Thoracic aorta (tissue), 2 donors: Measurements from ENCODE around the gene PGK1. TPM values are rescaled to one million over a fixed set of nuclear protein-coding genes. Genes with fewer than 3 reads are reported as not detected.
"Not testable (repeated sequence)": the region's sequence is repeated elsewhere in the genome, so short reads cannot be mapped to it uniquely, and the experiment has no call there.

ENCODE experiments used
- ATAC-seq: fragments of 150-250 bp; one replicate; pipeline ENCODE4 v1.8.0; 2017; ENCODE audit warnings: low read depth; ENCODE audit not compliant: insufficient number of reproducible peaks, low FRiP score
- DNase-seq: peaks from one replicate; pipeline ENCODE4 v3.0.0-alpha.2; 2020; ENCODE audit warnings: low spot score
- H3K27ac ChIP-seq, 2 donors: fragments of 200-600 bp; sonication (generic); 1 replicate in 1 of 2; 2 replicates in 1 of 2; pipeline ENCODE4 v1.5.1; 2016; ENCODE audit warnings: mild to moderate bottlenecking in 2 of 2, moderate library complexity in 2 of 2
- H3K27me3 ChIP-seq: fragments of 200-600 bp; sonication (generic); replicated peaks from 2 replicates; pipeline ENCODE4 v1.6.0; 2016; ENCODE audit warnings: mild to moderate bottlenecking; ENCODE audit not compliant: insufficient read depth
- H3K36me3 ChIP-seq: fragments of 200-600 bp; sonication (generic); one replicate; pipeline ENCODE4 v1.5.1; 2016
- H3K4me1 ChIP-seq, 2 donors: fragments of 200-600 bp; sonication (generic); 1 replicate in 1 of 2; 2 replicates in 1 of 2; pipeline versions ENCODE4 v1.5.1 to v1.6.0; 2016; ENCODE audit warnings: low read depth in 2 of 2, mild to moderate bottlenecking in 1 of 2; ENCODE audit not compliant: control insufficient read depth in 1 of 2
- H3K4me3 ChIP-seq: fragments of 200-600 bp; sonication (generic); 2 replicates; pipeline ENCODE4 v1.5.1; 2016; ENCODE audit warnings: mild to moderate bottlenecking
- H3K9me3 ChIP-seq: fragments of 200-600 bp; sonication (generic); 2 replicates; pipeline ENCODE4 v1.5.1; 2016
- total RNA-seq, 2 donors: library from RNA; depleted of rRNA; stranded (reverse); fragments of >200 nt; gene quantifications; one replicate each; pipeline versions ENCODE4 v1.1.0 to v1.2.3, GENCODE V29; 2016
- TF ChIP-seq, protein P1 (sequence below): fragments of 200-600 bp; sonication (generic); IDR thresholded peaks from one replicate; pipeline ENCODE4 v1.5.1; 2019; ENCODE audit warnings: antibody characterized with exemption

The PGK1 gene
- total RNA-seq, 2 donors from 2014 or later = 186 to 233 TPM

DNA sequence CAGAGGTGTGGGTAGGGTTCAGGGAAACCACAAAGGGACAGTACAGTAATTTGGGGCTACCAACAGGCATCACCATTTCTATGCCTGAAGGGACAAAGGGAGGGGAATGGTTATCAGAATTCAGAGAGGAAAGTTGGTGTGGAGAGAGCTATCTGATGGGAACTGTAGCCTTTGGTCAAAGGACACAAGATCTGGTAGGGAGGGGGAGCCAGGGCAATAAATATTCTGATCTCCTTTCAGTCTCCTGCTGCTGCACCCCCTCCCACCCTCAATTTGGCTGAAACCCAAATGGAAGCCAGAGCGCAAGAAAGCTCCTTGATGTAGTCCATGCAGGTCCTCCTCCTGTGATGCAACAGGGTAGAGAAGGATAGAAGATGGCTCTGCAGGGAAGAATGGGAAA, 14.6 kb downstream of the PGK1 start:
- Histone ChIP-seq H3K9me3 (no peaks in the 10 kb centered on the region), H3K27me3 (no peaks in the 10 kb centered on the region), H3K4me1 (no peaks in the 10 kb centered on the region), H3K4me3 (no peak overlapping the region), H3K36me3 (peaks cover 38% of the 10 kb centered on the region), H3K27ac (no peak overlapping the region)
- no peak for DNase-seq
- ATAC-seq = no peak
- TF ChIP-seq, protein P1, sequence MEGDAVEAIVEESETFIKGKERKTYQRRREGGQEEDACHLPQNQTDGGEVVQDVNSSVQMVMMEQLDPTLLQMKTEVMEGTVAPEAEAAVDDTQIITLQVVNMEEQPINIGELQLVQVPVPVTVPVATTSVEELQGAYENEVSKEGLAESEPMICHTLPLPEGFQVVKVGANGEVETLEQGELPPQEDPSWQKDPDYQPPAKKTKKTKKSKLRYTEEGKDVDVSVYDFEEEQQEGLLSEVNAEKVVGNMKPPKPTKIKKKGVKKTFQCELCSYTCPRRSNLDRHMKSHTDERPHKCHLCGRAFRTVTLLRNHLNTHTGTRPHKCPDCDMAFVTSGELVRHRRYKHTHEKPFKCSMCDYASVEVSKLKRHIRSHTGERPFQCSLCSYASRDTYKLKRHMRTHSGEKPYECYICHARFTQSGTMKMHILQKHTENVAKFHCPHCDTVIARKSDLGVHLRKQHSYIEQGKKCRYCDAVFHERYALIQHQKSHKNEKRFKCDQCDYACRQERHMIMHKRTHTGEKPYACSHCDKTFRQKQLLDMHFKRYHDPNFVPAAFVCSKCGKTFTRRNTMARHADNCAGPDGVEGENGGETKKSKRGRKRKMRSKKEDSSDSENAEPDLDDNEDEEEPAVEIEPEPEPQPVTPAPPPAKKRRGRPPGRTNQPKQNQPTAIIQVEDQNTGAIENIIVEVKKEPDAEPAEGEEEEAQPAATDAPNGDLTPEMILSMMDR = no peak

DNA sequence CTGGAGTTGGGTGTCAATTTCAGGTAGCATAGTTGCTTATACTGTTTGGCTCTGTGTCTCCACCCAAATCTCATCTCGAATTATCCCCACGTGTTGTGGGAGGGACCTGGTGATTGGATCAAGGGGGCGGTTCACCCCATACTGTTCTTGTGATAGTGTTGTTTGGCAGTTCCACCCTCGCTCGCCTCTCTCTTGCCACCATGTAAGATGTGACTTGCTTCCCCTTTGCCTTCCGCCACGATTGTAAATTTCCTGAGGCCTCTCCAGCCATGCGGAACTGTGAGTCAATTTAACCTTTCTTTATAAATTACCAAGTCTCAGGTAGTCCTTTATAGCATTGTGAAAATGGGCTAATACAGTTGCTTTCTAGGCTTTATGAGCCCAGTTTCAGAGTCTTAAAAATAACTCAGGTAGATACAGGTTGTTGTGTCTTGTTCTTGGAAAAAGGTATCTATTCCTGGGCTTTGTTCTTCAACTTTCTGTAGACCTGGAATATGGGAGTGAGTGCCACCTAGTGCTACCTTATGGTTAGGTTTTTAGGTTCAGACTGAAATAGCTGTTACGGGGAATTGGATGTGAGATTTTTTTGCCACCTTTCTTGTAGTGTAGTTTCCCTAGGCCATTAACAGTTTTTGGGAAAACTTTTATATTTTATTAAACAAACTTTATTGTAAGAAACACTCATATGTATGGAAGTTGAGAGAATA, 15.6 kb downstream of the PGK1 start:
- Histone ChIP-seq H3K36me3 (peaks cover 37% of the 10 kb centered on the region), H3K27me3 (no peaks in the 10 kb centered on the region), H3K27ac (no peak overlapping the region), H3K4me1 (no peaks in the 10 kb centered on the region), H3K4me3 (no peak overlapping the region), H3K9me3 (no peaks in the 10 kb centered on the region)
- DNase-seq (no peak), ATAC-seq (no peak)
- TF ChIP-seq, protein P1 = no peak

DNA sequence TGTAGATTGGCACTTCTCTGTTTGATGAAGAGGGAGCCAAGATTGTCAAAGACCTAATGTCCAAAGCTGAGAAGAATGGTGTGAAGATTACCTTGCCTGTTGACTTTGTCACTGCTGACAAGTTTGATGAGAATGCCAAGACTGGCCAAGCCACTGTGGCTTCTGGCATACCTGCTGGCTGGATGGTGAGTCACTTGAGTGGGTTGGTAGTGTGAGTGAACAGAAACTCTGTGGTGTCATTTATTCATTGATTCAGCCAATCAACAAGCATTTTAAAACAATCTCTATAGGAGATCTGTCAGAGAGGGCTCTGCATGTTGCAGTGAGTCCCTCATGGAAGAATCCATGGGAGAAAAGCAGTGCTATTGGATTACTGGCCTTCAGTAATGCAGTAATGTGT, 19.1 kb downstream of the PGK1 start:
- Histone ChIP-seq H3K4me3 (no peak overlapping the region), H3K36me3 (peaks cover 23% of the 10 kb centered on the region), H3K4me1 (no peaks in the 10 kb centered on the region), H3K27me3 (no peaks in the 10 kb centered on the region), H3K27ac (no peak overlapping the region), H3K9me3 (no peaks in the 10 kb centered on the region)
- TF ChIP-seq, protein P1 = no peak
- ATAC-seq (no peak), DNase-seq (no peak)

DNA sequence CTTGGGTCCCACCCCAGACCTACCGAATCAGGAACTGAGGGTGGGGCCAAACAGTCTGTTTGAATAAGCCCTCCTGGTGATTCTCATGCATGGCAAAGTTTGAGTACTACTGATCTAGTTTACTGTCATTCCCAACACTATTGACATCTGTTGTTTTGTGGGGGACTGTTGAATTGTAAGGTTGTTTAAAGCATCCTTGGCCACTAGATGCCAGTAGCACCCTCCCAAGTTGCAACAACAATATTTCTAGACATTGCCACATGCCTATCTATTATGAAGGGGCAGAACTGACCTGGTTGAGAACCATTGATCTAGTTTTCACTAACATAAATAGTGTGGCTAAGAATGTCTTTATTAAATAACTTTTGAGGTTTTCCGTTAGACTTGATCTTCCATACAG, 20.3 kb downstream of the PGK1 start:
- no peaks in the 10 kb centered on the region for H3K9me3 ChIP-seq
- no peaks in the 10 kb centered on the region for H3K4me1 ChIP-seq
- TF ChIP-seq, protein P1 = no peak
- DNase-seq = no peak
- H3K27me3 ChIP-seq = no peaks in the 10 kb centered on the region
- H3K36me3 ChIP-seq = peaks cover 18% of the 10 kb centered on the region
- H3K4me3 ChIP-seq = no peak overlapping the region
- no peak overlapping the region for H3K27ac ChIP-seq
- no peak for ATAC-seq

DNA sequence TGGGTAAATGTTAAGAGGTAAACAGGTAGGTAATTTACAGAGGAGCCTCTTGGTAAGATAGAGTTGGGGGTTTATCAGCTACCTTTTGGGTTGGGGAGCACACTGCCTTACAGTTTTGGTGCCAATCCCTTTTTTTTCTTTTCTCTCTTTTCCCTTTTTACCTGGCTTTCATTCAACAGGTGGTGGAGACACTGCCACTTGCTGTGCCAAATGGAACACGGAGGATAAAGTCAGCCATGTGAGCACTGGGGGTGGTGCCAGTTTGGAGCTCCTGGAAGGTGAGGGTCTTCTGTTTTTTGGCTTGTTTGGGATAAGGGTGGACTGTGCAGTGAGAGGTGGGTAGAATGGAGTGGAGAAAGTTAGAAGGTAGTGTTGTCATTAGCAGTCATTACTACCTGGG, 21.1 kb downstream of the PGK1 start:
- ATAC-seq = no peak
- no peaks in the 10 kb centered on the region for H3K4me1 ChIP-seq
- H3K27me3 ChIP-seq = no peaks in the 10 kb centered on the region
- peaks cover 18% of the 10 kb centered on the region for H3K36me3 ChIP-seq
- DNase-seq = no peak
- no peak overlapping the region for H3K27ac ChIP-seq
- H3K4me3 ChIP-seq = no peak overlapping the region
- no peaks in the 10 kb centered on the region for H3K9me3 ChIP-seq
- TF ChIP-seq, protein P1 = no peak

DNA sequence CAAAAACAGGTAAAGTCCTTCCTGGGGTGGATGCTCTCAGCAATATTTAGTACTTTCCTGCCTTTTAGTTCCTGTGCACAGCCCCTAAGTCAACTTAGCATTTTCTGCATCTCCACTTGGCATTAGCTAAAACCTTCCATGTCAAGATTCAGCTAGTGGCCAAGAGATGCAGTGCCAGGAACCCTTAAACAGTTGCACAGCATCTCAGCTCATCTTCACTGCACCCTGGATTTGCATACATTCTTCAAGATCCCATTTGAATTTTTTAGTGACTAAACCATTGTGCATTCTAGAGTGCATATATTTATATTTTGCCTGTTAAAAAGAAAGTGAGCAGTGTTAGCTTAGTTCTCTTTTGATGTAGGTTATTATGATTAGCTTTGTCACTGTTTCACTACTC, 21.7 kb downstream of the PGK1 start:
- H3K4me1 ChIP-seq, H3K4me3 ChIP-seq, H3K9me3 ChIP-seq, H3K27ac ChIP-seq, ATAC-seq, DNase-seq, H3K27me3 ChIP-seq: not testable (repeated sequence)
- peaks cover 18% of the 10 kb centered on the region for H3K36me3 ChIP-seq
